Islet of Langerhans (tissue), 1 donor: ENCODE measurements around the gene BASP1.
"Not testable (repeated sequence)": the region's sequence is repeated elsewhere in the genome, so short reads cannot be mapped to it uniquely, and the experiment has no call there.

Experiments used
- FAIRE-seq: peaks from one replicate; lab custom pipeline; 2011; peaks lifted over from hg19 to GRCh38; lab: Jason Lieb, UNC

The BASP1 gene

DNA sequence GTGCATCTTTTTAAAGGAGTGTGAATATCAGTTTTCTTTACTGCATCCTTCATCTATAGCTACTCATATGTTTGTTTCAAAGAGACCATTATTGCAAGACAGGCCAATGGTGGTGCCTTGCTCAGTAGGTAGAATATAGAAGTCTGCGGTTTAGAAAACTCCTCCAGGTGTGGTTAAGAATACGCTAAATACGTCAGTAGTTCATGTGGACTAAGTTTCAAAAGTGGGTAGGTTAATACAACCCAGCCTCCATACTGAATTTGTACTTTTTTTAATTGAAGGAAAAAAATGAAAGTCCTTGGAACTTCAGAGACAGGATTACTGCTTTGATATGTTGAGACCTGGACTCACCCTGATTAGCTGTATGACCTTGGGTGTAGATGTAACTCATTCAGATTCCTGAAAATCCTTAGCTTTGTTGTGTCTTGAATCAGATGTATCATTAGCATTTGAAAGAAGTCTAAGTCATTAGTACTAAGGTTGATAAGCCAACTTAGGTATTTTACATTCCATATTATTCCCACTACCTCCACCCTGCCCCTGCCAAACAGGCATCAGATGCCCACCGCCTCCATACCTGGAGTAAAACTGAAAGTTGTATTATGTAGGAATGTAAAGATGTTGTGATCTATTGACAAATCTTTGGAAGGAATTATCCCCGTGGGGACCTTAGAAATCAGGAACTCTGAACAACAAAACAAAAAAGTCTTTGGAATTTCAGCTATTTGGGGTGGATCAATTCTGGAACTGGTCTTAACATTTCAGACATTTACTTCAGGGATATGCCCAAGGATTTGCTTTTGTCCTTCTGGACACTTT is 6.1 kb downstream of the BASP1 start:
- FAIRE-seq, result no peak

DNA sequence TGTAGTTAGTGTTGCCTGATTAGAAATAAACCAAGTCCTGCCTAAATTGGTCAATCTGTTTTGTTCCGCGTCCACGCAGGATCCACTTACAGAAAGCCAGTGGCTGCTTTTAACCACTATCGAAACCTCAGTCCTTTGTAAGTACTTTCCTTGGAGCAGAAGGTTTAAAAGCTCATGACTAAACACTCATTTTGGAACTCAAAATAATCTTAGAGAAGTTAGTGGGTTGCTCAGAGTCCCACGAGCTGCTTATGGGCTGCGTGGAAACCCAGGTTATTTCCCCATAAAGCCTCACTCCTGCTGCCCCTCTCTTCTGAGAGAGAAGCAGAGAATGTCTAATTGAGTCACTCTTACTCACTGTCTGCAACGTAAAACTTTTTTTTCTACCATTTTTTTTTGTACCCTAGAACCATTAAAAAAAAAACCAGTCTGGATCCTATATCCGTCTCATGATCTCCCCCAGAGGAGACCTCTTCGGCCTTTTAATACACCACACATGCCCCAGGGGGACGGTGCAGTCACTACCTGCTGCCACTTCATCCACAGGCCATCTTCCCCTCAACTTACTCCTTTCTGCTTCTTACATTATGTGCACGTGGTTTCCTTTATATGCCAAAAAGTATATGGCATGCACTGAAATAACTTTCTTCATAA is 7.6 kb downstream of the BASP1 start:
- FAIRE-seq, result no peak

GRCh38 chr5:17225520-17225919 is 8.1 kb downstream of the BASP1 start:
- no peak for FAIRE-seq

- FAIRE-seq, result no peak
Measured at GRCh38 chr5:17227868-17228267, 10.4 kb downstream of the BASP1 start.

GRCh38 chr5:17228821-17229291 is 11.4 kb downstream of the BASP1 start:
- no peak for FAIRE-seq

DNA sequence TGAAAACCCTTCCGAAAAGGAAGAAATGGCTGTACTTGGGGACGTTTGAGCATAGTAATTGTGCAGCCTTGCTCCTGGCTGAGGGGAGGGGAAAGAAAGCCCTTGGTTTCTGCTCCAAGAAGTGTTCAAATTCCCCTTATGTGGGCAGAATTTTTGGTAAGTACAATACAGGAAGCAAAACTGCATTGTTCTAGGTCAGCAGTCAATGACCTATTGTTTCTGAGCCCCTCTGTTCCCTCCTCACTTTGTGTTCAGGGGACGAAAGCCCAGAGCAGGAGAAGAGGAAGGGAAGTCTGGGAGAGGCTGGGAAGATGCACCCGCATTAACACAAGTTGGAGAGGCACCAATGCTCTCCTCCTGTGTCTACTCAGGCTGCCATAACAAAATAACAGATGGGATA is 11.9 kb downstream of the BASP1 start:
- no peak for FAIRE-seq

DNA sequence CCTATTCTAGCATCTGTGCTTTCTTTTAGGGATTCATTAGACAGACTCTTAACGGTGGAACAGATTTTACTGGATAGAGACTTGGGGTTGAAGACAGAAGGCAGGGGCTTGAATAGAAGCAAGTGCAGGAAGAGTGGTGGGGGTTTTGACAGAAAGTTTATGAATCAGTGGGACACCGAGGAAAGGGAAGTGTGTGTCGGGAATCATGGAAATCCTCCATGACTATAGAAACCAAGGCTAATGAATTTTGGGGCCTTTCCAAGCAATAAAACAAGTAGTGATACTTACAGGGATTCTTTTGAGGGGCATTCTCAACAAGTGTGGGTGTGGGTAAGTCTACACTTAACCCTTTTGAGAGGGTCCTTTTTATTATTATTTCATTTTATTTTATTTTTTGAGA is 12.8 kb downstream of the BASP1 start:
- FAIRE-seq, result no peak

DNA sequence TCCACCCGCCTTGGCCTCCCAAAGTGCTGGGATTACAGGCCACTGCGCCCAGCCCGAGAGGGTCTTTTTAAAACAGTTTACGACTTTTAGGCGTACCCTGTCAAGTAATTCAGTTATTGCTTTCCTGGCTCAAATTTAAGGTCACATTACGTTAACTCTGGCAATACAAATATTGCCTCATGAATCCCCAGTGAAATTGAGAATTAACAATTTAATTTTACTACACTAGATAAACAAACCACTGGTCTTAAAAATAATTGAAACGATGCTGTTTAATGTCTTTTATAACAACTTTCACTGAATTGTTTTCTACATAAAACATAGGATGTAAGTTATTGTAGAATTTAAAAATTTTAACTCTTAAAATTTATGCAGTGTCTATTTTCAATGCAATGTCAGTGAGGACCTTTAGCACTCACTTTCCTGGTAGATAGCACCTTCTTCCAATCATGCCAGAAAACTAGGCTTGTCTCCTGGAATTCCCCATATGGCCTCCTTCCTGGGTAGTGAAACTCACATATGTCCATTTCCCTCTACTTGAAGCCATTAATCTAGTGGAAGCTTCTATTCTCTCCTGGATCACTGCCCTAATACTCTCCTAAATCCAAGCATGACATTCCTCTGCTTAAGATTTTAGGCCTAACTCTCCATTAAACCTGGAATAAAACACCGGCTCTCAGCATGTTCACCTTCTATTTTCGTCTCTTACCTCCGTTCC is 13.5 kb downstream of the BASP1 start:
- FAIRE-seq, result no peak

- FAIRE-seq, result no peak
Measured at GRCh38 chr5:17232405-17232804, 15.0 kb downstream of the BASP1 start.

- FAIRE-seq, result no peak
Measured at GRCh38 chr5:17233488-17233887, 16.1 kb downstream of the BASP1 start.

DNA sequence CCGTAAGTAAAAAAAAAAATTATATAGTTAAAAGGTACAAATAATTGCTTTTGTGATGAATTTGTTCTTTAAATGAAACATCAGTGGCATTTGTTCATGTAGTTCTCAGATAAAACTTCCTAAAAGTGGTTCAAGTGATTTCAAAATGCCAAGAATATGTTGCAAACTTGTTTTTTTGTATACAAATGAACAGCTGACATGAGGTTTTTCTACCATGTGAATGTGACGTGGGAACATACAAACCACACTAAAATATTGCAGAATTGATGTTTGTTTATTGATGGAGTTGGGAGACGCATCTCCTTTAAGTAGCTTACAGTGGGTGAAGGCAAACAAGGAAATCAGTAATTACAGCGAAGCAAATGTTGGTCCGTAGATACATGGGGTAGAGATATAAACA is 16.9 kb downstream of the BASP1 start:
- FAIRE-seq, result no peak

GRCh38 chr5:17235731-17236330 is 18.4 kb downstream of the BASP1 start:
- no peak for FAIRE-seq

- no peak for FAIRE-seq
Measured at GRCh38 chr5:17238521-17239041, 21.1 kb downstream of the BASP1 start.

DNA sequence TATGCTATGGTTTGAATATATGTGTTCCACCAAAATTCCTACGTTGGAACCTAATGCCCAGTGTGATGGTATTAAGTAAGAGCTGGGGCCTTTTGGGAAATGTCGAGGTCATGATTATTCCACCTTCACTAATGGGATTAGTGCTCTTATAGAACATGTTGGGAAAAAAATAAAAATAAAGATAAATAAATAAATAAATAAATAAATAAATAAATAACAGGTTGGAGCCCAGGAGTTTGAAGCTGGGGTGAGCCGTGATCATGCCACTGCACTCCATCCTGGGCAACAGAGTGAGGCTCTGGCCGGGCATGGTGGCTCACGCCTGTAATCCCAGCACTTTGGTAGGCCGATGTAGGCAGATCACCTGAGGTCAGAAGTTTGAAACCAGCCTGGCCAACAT is 22.5 kb downstream of the BASP1 start:
- no peak for FAIRE-seq

GRCh38 chr5:17240487-17240886 is 23.1 kb downstream of the BASP1 start:
- FAIRE-seq, result no peak

DNA sequence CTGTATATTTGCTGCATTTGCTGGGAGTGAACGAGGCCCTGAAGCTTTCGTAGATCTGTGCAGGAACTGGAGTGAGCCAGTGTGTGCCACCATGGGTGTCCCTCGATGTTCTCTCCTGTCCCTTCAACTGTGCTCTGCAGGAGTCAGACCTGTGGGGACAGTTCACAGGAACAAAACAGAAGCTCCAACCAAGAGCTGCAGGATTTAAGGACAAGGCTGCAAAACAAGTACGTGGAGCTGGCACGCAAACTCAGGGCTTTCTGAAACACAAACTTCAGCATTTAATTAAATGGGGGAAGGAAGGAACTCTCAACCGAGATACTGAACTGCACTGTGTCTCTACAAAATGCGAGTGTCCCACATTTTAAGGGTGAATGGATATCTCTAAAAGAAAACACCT is 24.2 kb downstream of the BASP1 start:
- FAIRE-seq, result no peak

GRCh38 chr5:17243287-17244063 is 26.0 kb downstream of the BASP1 start:
- FAIRE-seq, result no peak

DNA sequence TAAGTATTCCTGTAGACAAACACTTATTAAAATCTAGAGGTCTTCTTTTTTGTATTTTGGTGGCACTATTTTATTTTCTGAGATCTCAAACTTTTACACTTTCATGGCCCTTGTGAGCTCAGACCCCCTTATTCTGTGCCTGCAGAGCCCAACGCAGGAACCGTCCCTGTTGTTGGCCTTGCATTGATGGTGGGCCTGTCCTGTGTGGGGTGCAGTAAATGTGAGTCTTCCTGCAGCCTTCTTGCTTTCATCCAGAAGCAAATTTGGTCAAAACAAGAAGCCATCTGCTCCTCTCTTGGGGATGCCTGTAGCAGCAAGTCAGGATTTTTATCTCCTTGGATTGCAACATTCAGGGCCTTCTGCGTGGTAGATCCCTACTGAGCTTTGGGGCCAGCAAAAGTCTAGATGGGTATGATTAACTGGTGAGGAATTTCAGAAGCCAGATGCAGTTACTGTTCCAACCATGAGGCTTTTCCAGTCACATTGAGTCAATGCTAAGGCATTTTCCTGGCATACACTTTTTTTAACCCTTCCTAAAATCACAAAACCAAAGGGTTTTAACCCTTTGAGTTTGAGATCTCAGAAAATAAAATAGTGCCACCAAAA is 31.7 kb downstream of the BASP1 start:
- no peak for FAIRE-seq

DNA sequence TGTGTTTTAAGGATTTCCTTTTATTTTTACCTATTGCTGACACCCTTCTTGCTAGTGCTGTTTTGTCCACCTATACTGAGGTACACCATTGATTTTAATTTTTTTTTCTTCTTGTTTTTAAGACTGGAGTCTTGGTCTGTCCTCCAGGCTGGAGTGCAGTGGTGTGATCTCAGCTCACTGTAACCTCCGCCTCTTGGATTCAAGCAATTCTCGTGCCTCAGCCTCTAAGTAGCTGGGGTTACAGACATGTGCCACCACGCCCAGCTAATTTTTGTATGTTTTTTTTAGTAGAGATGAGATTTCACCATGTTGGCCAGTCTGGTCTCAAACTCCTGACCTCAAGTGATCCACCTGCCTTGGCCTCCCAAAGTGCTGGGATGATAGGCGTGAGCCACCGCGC is 32.4 kb downstream of the BASP1 start:
- FAIRE-seq, result not testable (repeated sequence)

GRCh38 chr5:17252543-17252942 is 35.1 kb downstream of the BASP1 start:
- no peak for FAIRE-seq

DNA sequence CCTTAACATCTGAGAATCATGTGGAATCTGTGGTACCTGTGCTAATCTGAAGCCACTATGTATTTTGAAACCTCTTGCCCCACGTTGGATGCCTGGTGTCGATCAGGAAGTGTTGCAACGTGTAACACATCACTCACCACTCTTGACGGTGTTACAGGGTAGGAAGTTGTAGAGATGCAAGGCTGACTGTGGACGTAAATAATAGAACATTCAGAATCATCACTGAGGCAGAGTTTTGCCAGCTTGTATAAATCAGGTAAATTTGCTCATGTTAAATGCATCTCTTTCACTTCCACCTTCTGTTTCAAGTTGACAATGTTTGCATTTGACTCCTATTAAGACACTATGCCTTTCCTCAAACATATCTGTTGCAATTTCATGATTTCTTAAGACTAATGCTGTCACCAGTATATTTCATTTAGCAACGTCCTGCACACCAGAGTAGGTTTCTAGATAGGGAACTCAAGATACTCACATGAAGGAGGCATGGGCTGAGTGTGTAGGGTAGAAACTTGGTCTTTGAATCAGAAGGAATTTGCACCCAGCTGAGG is 38.1 kb downstream of the BASP1 start:
- FAIRE-seq, result no peak
